ENCODE data around the gene GOLIM4.

GOLIM4 gene

GRCh38 chr3:168097381-168097780 is 1.7 kb upstream of the GOLIM4 start:
- DNase-seq (ENCODE audit: low read depth, low spot score) = no peak

GRCh38 chr3:168096210-168096652 is 507 bp upstream of the GOLIM4 start:
- DNase-seq (ENCODE audit: low read depth, low spot score) = no peak

DNA sequence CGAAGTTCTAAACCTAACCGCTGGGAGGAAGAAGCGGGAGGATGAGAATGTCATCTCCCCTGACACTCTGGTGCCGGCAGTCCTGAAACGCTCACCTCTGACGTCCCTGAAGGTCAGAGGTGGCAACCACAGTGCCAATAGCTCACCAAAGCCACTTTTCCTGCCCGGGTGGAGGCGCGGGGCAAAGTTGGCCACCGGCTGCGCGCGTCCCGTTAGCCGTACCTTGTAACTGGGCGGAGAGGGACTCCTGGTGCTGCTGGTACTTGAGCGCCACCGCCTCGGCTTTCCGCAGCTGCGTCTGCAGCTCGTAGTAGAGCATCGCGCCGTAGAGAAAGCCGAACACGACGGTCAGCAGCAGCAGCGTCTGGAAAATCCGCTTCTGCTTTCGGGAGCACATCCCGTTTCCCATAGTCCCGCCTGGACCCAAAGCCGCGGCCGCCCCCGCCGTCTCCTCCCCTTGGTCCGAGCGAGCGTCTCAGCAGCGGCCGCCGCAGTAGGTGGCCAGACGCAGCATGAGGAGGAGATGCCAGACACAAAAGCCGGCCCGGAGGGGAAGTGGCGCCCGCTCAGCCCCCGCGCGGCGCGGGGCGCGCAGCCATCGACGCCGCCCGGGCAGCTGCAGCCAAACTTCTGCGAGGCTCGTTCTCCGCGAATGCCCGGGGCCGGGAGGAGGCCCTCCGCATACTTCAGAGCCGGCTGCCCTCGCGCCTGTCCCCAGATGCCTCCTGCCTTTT is 680 bp downstream of the GOLIM4 start:
- DNase-seq (ENCODE audit: low read depth, low spot score) = no peak

DNA sequence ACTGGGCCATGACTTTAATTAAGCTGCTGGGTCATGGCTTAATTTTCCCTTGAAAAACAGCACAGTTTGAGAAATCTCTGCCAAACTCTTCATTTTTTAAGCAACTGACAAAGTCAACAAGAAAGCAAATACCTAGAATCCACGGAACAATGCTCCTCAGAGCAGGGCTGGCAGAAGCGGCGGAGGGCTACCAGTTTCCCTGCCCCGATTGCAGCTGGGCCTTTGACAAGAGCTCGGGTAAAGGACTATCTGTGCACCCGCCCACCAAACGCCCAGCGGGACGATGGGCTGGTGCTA is 1.2 kb downstream of the GOLIM4 start:
- no peak for DNase-seq (ENCODE audit: low read depth, low spot score)

GRCh38 chr3:168093790-168094189 is 1.9 kb downstream of the GOLIM4 start:
- DNase-seq (ENCODE audit: low read depth, low spot score) = no peak

DNA sequence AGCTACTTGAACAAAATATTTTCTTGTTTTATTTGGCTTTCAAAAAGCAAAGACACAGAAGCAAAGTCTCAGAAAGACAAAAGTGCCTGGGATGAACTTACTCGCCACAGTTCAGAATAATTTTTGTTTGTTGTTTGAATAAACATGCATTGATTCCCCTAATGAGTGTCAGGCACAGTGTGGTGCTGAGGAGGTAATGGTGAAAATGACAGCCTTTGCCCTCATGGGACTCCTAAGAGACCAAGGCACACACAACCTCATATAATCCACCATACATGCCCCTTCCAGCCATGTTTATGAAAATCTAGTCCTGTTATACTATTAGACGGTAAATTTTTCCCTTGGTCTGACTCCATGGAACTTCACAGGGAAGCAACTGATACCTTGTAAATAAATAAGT is 2.5 kb downstream of the GOLIM4 start:
- no peak for DNase-seq (ENCODE audit: low read depth, low spot score)

DNA sequence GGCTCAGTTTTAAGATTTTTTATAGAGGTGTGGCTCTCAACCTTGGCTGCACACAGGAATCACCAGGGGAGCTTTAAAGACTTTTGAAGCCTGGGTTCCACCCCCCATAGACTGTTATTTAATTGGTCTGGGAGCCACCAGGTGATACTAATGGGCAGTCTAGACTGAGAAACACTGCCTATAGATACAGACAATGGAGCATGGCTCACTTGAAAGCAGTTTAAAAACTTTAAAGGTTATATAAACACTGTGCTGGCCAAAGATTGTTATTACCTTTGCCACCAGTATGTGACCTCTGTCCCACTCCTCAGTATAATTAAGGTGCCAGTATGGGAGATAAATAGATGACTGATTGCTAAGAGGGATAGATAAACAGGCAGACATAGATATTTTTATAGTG is 3.8 kb downstream of the GOLIM4 start:
- DNase-seq (ENCODE audit: low read depth, low spot score) = no peak

DNA sequence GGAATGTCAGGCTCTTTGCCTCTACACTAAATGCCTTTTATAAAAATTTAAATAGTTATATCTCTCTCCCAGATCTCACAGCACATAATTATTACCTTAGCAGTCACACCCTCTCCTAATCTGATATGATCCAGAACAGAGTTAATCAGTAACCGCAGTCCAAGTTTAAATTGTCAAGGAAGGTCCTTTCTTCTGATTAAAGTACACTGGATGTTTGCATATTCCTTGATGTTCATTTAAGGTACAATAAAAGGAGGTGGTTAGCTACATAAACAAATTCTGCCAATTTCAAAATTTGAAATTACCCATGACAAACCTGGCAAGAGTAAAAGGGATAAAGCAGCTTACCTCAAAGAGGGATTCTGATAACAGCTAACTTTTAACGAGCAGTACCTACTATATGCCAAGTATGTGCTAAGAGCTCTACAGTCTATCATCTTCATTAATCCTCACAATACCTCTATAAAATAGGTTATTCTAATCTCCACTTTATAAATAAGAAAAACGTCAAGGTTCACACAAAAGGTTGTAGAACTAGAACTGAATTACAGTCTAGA is 4.3 kb downstream of the GOLIM4 start:
- DNase-seq (ENCODE audit: low read depth, low spot score) = no peak

- no peak for DNase-seq (ENCODE audit: low read depth, low spot score)
These were observed 5.2 kb downstream of the GOLIM4 start for GRCh38 chr3:168090306-168091085.

GRCh38 chr3:168089179-168089771 is 6.4 kb downstream of the GOLIM4 start:
- no peak for DNase-seq (ENCODE audit: low read depth, low spot score)

GRCh38 chr3:168088106-168088720 is 7.5 kb downstream of the GOLIM4 start:
- no peak for DNase-seq (ENCODE audit: low read depth, low spot score)

GRCh38 chr3:168087539-168087938 is 8.2 kb downstream of the GOLIM4 start:
- DNase-seq (ENCODE audit: low read depth, low spot score) = no peak

DNA sequence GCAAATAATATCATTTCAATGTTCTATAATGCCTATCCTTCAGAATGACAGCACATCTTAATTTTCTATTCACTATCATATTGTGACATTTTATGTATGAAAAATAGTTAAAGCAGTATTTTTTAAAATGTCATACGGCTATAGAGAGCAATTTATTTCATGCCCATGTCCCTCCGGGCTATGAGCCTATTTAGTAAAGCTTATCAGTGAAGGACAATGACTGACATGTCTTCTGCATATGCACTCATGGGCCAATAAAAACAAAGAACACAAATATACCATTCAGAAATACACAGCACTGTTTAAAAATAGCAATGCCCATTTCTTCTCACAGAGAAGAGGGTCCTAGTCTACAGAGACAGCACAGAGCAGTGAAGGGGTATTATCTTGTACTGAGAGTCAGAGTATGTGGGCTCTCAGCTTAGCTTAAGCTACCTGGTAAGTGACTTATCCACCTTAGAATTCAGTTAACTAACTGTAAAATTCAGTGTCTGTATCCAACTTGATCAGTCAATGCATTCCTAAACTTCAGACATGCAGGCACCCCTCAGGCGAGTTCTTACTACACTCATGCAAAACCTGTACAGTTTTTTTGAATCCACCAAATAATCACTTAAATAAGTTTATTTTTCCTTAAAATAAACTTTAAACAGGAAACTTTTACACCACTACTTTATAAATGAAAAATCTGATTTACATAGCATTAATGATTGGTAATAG is 9.0 kb downstream of the GOLIM4 start:
- DNase-seq (ENCODE audit: low read depth, low spot score) = no peak

GRCh38 chr3:168085491-168086119 is 10.1 kb downstream of the GOLIM4 start:
- DNase-seq (ENCODE audit: low read depth, low spot score) = no peak

- no peak for DNase-seq (ENCODE audit: low read depth, low spot score)
These were observed 11.8 kb downstream of the GOLIM4 start for GRCh38 chr3:168083906-168084305.

GRCh38 chr3:168081856-168082255 is 13.9 kb downstream of the GOLIM4 start:
- DNase-seq (ENCODE audit: low read depth, low spot score) = no peak

DNA sequence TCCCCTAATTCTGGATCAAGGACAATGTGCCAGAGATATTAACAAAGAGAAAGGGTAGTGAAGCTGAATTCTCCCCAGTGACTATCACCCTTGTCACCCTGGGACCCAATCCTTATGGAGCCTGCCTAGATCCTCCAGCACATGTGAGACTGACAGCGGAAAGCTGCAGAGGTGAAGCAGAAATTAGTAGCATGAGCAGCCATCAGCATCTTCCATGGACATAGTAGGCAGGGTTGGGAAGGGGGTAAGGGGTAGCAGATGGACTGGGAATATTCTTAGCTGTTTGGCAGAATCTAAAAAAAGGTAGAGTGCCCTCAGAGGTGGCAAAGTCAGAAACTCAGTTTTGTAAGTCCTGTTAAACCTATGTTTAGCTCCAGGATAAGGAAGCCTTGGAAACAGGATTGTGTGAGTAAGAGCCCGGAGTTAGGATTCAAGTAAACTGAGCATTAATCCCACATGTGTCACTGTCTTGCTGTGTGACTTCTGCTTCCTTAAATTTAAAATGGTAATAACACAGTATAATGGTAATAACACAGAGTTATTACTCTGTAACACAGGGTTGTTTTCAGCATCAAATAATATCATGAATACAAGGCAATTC is 14.5 kb downstream of the GOLIM4 start:
- no peak for DNase-seq (ENCODE audit: low read depth, low spot score)

DNA sequence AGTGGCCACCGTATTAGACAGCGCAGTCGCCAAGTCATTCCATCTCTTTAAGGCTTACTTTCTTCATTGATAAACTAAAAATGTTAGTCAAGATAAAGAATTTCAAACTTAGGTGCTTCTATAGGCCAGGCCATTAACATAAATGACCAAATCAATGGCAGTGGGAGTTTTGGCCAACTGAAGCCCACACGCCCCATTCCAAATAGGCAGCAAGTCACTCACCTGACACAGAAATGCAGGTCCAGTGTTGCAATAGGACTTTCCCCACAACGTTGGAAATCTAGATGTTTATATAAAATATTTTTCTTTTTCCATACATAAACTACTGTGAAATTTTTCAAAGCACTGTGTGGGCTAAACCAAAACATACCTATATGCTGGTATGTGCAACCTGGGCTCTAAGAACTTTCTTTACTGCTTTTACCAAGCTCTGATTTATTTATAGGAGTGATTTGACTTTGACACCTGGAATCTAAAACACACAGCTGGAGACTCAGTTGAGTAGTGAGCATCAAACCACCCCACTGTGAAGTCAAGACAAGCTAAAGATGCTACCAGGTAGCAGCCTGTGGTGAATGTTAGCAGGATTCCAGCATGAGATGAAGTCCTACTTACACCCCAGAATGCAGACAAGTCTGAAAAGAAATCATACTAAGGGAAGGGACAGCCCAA is 15.1 kb downstream of the GOLIM4 start:
- DNase-seq (ENCODE audit: low read depth, low spot score) = no peak

GRCh38 chr3:168080022-168080421 is 15.7 kb downstream of the GOLIM4 start:
- no peak for DNase-seq (ENCODE audit: low read depth, low spot score)

DNA sequence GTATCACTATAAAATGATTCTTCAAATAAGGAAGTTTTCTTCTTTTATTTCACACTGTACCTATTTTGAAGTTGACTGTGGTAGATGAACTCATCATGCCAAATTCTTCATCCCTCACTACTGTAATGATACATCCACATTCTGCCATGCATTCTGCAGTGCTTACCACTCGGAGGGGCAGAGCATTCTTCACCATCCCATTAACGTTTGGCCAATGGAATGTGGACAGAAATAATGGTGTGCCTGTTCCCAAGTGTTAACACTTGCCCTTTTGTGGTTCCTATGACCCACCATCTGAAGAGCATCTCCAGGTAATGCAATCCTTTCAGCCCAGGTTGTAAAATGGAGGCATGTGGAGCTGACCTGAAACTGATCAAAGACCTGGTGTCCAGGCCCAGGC is 18.6 kb downstream of the GOLIM4 start:
- no peak for DNase-seq (ENCODE audit: low read depth, low spot score)
